Measurements from ENCODE around the gene PTGES. TPM values are rescaled to one million over a fixed set of nuclear protein-coding genes. Genes with fewer than 3 reads are reported as not detected.

The PTGES gene
- polyA plus RNA-seq, 1 donor, result 9.2 TPM

DNA sequence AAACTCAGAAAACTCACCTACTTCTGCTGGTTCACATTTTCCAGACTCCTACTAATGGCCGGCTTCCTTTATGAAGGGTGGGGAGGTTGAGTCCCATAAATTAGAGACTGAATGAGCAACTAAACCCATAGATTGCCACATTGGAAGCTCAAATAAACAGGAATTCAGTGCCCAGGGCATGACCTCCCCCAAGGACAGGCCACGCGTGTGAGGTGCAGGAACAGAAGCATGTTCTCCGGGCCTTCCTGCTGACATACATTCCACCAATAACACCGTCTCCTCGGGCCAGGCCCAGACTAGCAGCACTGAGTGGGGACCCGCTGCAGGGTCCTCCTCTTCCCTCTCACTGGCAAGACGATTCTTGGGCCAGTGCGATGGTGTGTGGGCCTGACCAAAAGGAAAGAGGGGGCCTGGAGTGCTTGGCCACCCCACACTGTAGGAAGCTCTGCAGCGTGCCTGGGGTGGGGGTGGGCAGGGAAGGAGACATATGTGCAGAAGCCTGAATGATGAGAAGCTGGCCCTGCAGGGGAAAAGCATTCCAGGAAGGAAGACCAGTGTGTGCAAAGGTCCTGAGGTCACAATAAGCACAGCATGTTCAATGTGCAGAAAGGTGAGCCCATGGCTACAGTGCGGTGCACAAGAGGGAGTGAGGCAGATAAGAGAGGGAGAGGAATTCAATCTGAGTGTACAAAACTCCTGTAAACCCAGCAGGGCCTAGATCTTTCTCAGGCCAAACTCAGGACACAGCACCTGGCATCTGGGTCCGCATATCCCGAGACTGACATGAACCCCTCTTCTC, 12.0 kb downstream of the PTGES start:
- DNase-seq, result no peak

DNA sequence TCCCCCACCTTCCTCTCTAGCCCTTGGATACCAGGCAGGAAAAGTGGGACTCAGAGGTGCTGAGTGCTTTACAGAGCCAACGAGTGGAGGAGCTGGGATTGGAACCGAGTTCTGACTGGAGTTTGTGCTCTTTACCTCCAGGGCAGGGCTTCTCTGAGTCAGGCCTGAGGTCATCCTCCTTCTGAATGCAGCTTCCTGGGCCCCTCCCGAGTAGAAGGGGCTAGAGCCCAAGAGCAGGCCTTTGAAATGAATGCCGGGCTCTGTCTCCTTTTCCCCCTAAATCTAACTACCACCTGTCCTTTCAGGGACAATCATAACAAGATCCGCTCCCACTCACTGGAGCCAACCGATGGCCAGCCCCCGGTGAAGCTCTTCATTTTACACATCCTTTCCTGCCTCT, 12.7 kb downstream of the PTGES start:
- DNase-seq, result no peak

DNA sequence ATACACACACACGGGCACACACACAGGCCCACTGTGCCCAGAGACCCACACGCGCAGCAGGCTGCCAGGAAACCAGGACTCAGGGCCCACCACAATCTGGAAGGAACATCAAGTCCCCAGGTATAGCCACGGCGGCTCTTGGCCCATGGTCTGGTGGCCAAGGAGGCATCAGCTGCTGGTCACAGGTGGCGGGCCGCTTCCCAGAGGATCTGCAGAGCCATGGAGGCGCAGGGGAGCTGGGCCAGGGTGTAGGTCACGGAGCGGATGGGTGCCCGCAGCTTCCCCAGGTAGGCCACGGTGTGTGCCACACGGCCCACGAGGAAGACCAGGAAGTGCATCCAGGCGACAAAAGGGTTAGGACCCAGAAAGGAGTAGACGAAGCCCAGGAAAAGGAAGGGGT, 13.4 kb downstream of the PTGES start:
- DNase-seq, result no peak

DNA sequence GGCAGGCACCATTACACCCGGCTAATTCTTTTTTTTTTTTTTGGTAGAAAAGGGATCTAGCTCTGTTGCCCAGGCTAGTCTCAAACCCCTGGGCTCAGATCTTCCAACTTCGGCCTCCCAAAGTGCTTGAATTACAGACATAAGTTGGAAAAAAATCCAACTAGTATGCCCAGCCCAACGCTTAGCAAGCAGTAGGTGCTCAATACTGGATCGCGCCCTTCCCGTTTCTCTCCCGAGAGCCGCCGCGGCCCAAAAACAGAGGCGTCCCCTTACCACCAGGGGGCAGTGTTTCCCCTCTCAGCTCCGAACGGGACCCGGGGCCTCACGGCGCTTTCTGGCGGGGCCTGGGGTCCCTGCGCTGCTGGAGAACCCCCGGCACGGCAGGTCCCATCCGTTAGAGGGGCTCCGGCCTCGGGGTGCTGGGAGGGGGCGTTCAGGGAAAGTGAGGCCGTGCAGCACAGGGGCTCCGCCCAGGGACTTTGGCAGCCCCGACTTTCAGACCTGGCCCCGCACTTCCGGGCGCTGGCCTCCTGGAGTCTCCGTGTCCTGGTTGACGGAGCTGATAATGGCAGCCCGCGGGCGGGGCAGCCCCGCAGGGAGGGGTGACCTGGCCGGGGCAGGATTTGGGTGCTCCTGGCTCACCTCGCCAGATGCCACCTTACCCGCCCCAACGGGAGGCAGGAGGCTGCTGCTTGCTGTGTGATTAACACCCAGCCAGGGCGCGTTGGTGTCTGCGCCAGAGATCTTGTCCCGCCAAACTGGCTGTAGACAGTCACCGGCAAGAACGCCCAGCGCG, 15.2 kb downstream of the PTGES start:
- DNase-seq, result peak; percentile 87

DNA sequence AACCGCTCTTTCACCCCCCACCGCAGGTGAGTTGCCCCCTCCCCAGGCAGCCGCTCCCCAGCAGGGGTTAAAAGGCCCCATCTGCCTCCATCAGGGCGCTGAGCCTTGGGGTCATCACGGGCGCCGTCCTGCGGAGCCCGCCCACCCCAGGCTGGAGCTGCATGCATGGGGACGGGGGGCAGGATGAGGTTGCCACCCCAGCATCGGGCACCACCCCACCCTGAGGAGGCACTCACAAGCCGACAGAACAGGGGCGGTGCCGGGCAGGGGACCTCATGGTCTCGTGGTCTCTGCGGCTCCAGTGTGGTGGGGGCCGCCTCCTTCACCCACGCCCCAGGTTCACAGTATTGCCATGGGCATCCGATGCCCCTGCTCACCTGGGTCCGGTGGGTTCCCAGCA, 16.5 kb downstream of the PTGES start:
- DNase-seq, result no peak

DNA sequence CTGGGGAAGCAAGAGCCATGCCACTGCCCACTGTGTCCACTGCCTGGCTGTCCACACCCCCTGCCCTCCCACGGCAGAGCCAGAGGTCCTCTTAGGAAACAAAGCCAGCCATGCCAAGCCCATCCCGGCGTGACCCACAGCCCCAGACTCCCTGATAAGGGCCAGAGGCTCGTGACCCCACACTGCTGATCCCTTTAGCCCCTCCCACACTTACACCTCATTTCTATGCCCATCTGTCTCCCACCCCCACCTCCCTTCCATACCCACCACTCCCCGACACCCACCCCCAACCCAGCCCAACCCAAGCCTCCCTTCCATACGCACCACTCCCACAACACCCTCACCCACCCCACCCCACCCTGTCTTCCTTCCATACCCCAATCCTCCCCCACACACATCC, 17.3 kb downstream of the PTGES start:
- no peak for DNase-seq

DNA sequence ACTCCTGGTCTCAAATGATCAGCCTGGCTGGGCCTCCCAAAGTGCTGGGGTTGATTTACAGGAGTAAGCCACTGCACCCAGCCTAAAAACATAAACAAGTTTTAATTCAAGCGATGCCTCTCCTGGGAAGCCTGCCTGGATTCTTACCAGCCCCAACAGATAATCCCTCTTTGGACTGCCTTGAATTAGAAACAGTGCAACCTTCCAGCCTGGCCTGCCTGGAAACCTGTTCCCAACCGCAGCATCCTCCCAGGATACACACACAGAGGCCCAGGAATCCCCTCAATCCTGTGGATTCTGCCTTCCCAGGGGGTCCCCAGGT, 19.2 kb downstream of the PTGES start:
- no peak for DNase-seq

DNA sequence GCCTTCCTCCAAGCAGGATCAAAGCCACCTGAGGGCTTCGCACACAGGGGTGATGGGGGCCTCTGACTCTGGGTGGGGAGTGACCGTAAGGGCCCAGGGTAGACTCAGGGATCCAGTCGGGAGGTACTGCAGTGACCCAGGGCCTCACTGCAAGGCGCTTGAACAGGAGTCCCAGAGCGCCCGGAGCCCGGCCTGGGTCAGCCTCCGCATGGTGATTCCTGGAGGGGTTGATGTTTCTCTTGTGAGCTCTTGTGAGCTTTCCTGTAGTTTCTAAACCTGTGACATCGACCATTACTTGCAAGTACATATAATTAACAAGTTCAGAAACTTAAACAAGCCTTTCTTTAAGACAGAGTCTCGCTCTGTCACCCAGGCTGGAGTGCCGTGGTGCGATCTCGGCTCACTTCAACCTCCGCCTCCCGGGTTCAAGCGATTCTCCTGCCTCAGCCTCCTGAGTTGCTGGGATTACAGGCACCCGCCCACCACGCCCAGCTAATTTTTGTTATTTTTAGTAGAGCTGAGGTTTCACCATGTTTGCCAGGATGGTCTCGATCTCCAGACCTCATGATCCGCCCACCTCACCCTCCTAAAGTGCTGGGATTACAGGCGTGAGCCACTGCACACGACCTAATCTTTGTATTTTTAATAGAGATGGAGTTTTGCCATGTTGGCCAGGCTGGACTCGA, 19.8 kb downstream of the PTGES start:
- no peak for DNase-seq

DNA sequence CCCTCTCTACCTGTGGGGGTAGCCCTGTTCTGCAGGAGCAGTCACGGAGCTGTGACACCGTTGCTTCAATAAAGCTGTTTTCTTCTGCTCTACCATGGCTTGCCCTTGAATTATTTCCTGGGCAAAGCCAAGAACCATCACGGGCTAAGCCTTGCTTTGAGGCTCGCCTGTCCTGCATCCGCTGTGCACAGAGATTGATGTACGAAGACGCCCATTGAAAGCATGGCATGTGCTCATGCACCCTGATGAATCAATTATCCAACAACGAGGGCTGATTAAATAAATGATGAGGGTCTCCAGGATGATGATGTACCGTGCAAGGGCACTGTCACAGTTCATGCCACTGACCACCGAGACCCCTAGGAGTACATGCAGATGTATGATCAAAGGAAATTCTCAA, 20.7 kb downstream of the PTGES start:
- no peak for DNase-seq

DNA sequence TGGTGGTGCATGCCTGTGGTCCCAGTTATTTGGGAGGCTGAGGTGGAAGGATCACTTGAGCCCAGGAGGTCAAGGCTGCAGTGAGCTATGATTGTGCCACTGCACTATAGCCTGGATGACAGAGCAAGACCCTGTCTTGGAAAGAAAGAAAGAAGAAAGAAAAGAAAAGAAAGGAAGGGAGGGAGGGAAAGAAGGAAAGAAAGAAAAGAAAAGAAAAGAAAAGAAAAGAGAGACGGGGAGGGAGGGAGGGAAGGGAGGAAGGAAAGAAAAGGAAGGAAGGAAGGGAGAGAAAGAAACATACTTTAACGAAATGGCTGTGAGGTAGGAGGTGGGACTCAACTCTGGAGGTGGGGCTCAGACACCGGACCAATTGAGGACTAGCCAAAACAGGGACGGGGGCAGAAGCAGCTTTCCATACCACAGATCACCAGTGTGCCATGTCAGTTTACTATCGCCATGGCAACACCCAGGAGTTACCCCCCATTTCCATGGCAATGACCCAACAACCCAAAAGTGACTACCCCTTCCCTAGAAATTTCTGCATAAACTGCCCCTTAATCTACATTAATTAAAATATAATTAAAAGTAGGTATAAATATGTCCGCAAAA, 21.3 kb downstream of the PTGES start:
- DNase-seq, result no peak

DNA sequence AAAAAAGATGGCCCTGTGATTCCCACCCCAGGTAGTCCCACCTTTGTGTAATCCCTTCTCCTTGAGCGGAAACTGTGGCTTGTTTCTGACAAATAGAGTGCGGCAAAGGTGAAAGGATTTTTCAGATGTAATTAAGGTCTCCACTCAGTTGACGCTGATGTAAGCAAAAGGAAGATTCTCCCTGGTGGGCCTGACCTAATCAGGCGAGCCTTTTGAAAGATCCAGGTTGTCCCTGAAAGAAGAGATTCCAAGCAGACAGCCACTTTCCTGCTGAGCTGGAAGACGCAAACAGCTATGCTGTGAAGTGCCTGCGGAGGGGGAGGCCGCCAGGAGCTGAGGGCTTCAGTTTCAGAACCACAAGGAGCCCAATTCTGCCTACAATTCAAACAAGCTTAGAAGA, 24.1 kb downstream of the PTGES start:
- DNase-seq, result no peak

DNA sequence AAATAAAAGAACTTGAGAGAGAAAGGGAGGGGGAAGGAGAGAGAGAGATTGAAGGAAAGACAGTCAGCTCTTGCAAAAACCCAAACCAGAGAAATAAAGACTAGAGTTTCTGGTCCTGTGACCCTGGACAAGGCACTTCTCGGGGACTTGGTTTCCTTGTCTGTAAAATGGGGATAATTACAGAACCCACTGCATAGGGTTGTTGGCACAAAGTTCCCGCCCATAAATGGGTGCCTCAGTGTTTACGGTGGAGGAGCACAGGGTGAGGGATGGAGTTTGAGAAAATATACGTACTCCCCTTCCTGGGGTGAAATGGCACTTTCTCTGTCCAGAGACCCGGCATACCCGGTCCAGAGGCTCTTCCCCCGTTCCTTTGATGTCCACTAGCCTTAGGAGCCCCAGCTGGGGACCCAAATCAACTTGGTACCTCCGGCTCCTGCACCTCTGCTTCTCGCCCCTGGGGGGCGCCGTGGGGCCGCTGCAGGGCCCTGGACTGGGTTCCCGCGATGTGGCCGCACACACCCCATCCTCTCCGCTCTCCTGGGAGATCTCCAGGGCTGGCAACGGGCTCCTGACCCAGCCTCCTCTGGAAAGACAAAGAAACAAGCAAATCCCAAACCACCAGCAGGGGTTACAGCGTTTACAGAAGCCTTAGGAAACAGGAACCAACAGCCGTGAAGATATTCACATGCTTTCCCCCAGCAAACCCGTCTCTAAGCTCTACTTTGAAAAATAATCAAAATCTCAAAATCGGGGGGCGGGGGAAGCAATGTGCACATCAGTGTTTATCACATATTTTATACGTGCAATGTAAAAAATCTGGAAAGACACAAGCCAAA, 26.3 kb downstream of the PTGES start:
- DNase-seq, result peak; percentile 81

DNA sequence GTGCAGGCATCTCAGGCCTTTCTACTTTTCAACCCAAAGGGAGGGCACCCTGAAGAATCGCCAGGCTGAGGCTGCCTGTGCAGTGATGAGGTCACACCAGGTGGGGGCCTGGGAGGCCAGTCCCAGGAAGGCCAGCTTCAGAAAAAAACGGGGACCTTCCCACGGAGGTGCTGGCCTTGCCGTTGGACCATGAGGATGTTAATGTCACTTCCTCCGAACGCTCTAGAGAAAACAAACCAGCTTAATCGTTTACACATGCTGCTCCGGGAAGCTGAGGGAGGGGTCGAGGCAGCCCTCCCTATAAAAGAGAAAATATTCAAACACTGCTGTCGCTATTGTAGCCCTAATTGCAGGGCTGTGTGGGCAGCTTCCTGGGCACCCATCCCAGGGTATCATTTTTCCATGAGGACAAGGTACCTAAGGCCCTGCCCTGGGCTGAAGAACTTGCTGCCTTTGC, 27.0 kb downstream of the PTGES start:
- no peak for DNase-seq

DNA sequence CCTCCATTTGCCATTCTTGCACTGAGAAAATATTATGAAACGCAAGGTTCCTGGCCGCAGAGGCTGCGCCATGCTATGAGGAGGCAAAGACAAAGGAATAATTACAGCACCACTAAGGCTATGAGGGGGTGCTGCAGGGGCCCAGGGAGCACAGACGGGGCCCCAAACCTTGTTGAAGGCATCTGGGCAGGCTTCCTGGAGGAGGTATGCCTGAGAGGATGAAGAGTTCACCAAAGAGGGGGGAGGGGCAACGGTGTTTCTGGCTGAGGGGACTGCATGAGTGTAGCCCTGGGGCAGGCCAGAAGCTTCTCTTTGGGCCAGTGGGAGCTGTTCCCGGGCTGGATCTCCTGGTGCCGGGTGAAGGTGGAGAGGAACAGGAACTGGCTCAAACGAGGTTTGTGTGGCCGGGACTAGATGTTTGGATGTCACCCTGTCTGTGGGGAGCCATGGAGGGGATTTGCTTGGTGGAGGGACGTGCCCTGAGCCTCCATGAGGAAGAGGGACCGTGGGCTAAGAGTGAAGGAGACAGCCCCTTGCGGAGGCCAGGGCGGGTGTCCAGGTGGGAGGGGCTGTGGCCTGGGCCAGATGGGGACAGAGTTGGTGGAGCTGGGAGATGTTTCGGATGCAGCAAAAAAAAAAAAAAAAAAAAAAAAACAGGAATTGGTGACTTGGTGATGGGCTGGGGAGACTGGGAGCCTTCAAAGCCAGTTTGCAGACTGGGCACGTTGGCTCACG, 28.2 kb downstream of the PTGES start:
- DNase-seq, result no peak

DNA sequence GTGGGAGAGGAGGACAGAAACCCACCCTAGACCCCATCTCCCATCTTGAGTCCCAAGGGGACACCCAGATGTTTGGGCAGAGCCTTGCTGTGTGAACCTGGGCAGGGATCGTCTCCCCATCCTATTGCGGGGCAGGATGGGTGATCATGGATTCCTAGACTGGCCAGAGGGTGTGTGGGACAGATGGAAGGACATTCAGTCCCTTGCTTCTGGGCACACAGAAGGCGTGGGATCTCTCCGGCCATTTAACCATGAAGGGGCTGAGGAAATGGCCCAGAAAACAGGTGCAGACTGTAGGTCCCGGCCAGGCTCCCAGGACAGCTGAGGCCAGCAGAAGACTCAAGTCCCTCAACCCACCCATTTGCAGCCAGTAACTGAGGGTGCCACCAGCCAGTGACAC, 29.9 kb downstream of the PTGES start:
- no peak for DNase-seq

DNA sequence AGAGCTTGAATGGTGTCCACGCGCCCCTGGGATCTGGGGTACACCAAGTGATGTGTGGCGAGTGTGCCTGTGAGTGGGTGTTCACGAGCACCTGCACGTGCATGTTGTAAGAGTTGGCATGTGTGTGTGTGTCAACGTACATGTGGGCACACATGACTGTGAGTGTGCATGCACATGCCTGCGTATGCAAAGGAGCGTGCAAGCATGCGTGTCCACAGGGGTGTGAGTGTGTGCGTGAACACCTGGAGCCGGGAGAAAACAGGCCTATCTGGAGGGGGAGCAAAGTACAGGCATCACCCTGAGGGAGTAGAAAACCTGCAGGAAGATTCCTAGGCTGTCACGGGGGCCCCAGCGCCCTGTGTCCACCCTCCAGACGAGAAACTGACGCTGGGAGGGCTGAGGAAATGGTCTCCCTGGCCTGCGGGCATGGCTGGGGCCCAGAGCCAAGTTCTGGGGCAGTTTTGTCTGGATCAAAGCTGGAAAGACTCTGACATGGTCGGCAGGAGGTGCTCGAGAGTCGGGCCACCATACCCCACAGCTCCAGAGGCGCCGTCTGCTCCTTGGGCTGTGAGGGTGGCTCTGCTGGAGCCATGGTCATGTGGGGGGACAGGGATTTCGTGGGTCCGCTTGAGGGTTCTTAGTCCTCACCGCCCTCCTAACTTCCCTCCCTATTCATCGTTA, 31.8 kb downstream of the PTGES start:
- no peak for DNase-seq

DNA sequence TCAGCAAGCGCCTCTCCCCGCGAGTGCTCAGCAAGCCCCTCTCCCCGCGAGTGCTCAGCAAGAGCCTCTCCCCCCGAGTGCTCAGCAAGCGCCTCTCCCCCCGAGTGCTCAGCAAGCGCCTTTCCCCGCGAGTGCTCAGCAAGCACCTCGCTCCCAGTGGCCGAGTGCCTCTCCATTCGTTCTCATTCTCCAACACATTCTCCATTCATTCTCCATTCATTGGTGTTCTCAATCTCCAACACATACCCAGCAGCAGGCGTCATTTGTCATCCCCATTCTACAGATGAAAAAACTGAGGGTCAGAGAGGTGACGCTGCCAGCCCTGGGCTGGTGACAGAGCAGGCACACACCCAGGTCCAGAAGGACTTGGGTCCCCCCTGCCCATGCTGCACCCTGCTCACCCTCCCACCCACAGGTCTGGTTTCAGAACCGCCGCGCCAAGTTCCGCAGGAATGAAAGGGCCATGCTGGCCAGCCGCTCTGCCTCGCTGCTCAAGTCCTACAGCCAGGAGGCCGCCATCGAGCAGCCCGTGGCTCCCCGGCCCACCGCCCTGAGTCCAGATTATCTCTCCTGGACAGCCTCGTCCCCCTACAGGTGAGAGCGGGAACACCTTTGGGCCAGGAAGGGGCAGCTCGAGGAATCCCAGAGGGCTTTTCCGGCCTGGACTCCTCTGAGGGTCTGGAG, 32.5 kb downstream of the PTGES start:
- DNase-seq, result no peak

DNA sequence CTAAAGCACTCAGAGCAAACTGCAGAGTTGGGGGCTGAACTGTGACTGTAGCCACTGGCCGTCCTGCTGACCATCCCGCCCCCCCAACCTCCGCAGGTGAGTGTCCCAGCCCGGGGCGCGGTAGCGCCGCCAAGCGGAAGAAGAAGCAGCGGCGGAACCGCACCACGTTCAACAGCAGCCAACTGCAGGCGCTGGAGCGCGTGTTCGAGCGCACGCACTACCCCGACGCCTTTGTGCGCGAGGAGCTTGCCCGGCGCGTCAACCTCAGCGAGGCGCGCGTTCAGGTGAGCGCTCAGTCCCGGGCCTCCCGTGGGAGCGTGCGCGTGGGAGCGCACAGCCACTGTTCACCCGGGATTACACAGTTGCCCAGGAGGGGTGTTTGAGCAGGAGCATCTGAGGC, 33.7 kb downstream of the PTGES start:
- no peak for DNase-seq

DNA sequence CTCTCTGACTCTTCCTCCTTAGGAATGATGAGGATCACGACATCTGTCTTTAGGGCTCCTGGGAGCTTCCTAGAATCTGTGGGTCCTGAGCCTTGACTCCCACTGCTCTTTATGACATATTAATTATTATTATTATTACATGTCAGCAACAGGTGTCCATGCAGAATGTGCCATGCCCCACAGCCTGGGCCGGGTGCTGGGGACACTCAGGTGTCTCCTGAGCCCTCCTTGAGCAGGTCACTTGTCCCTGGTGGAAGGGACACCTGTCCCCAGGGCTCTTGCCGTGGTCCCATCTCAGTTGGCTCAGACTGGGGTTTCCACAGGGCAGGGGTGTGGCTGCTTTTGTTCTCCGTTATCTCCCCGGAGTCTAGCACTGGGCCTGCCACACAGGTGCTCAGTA, 34.2 kb downstream of the PTGES start:
- no peak for DNase-seq

DNA sequence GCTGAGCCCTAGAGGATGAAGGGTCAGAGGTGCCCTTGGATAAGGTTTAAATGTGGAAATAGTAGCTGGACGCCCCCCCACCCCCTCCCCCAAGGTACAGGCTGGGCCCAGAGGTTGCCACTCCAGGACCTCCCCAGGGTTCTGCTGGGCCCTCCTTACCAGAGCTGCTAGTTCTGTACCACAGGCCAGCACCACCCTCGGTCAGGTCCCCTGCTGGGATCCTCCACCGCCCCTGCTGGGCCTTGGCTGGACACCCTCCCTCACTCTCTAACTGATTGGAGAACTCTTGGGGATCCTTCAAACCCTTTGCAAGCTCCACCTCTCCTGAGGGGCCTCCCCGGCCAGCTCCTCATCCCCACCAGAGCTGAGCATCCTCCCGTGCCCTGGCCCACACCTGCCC, 34.9 kb downstream of the PTGES start:
- DNase-seq, result no peak

Measured in hindlimb muscle (tissue), 1 donor.